VCaP (cell line): ENCODE data around the gene PTPRE.

Experiments
- H3K27ac ChIP-seq: fragments of 450-650 bp; 2 replicates; pipeline ENCODE4 v1.5.1; 2017
- CTCF ChIP-seq: fragments of 450-650 bp; conservative IDR thresholded peaks from 2 replicates; pipeline ENCODE4 v1.5.1; 2017; ENCODE audit warnings: mild to moderate bottlenecking, moderate library complexity

The PTPRE gene

GRCh38 chr10:128025951-128026350, 119.0 kb downstream of the PTPRE start:
- TF ChIP-seq CTCF = no peak
- no peak overlapping the region for H3K27ac ChIP-seq

- H3K27ac ChIP-seq = no peak overlapping the region
- no peak for TF ChIP-seq CTCF
Observed at GRCh38 chr10:128026615-128027300, 119.9 kb downstream of the PTPRE start.

- no peak for TF ChIP-seq CTCF
- no peak overlapping the region for H3K27ac ChIP-seq
Observed at GRCh38 chr10:128027306-128027705, 120.4 kb downstream of the PTPRE start.

- TF ChIP-seq CTCF = no peak
Observed at GRCh38 chr10:128027822-128028507, 121.1 kb downstream of the PTPRE start.

GRCh38 chr10:128028508-128029289, 121.8 kb downstream of the PTPRE start:
- TF ChIP-seq CTCF = no peak
- no peak overlapping the region for H3K27ac ChIP-seq

More at GRCh38 chr10:128027822-128028507, 121.1 kb downstream of the PTPRE start:
- H3K27ac ChIP-seq = no peak overlapping the region

- H3K27ac ChIP-seq = no peak overlapping the region
Observed at GRCh38 chr10:128029290-128029651, 122.4 kb downstream of the PTPRE start.

More at GRCh38 chr10:128029290-128029651, 122.4 kb downstream of the PTPRE start:
- TF ChIP-seq CTCF = no peak
